HCT116 (cell line): Measurements from ENCODE around the gene TREM1. TPM values are rescaled to one million over a fixed set of nuclear protein-coding genes. Genes with fewer than 3 reads are reported as not detected.
"Not testable (repeated sequence)": the region's sequence is repeated elsewhere in the genome, so short reads cannot be mapped to it uniquely, and the experiment has no call there.

ENCODE experiments used
- ATAC-seq: fragments of 200-7000 bp; cut with Tn5 transposase; 2 replicates; pipeline ENCODE4 v1.9.1; 2020; ENCODE audit warnings: mild to moderate bottlenecking, moderate library complexity
- BruUV-seq: library from RNA; stranded (reverse); fragments of 400-500 nt; replicated peaks from 2 replicates; lab custom pipeline; 2021; lab: Mats Ljungman, UMichigan
- CTCF ChIA-PET: fragments of 300-600 bp; sonication (Branson Sonifier 250); formaldehyde crosslinking; loops from one replicate; lab custom pipeline; 2021; ENCODE audit warnings: antibody characterized with exemption; lab: Charles Lee
- POLR2A ChIA-PET: fragments of 300-600, 350-600 bp; sonication (Branson Sonifier 250); formaldehyde crosslinking; loops from one replicate; lab custom pipeline; 2021; ENCODE audit warnings: antibody characterized with exemption; lab: Charles Lee
- RAD21 ChIA-PET, 2 experiments: fragments of 300-600 bp; sonication (Branson Sonifier 250); formaldehyde crosslinking; loops; one replicate each; lab custom pipeline; 2023; ENCODE audit warnings: low total read pairs in 2 of 2; ENCODE audit not compliant: uncharacterized antibody in 2 of 2, unreplicated experiment in 2 of 2, low non-redundant PET in 1 of 2; lab: Charles Lee
- DNase-seq: peaks from one replicate; pipeline ENCODE4 v3.0.0-alpha.2; 2010; ENCODE audit warnings: low read depth, low spot score
- H2AFZ ChIP-seq: fragments of 200-600 bp; shearing (Covaris generic), sonication (generic); 2 replicates; pipeline ENCODE4 v1.6.1; 2017; ENCODE audit warnings: low read depth, mixed run types, mixed read lengths, antibody characterized with exemption, low read length; ENCODE audit not compliant: poor library complexity, severe bottlenecking
- H3K27ac ChIP-seq: 2 replicates; pipeline ENCODE4 v1.5.1; 2012; ENCODE audit warnings: low read depth, low read length
- H3K27me3 ChIP-seq: fragments of 200-600 bp; sonication (generic); 2 replicates; pipeline ENCODE4 v1.6.1; 2016; ENCODE audit warnings: mixed run types, low read length, mixed read lengths; ENCODE audit not compliant: insufficient read depth
- H3K36me3 ChIP-seq, 2 experiments: fragments of 200-500 bp in 1 of 2; fragments of 200-600 bp in 1 of 2; sonication (Bioruptor generic) in 1 of 2; sonication (generic) in 1 of 2; 2 replicates each; pipeline versions ENCODE4 v1.5.1 to v1.6.1; 2014 to 2016; ENCODE audit warnings: low read length in 2 of 2, inconsistent platforms in 1 of 2, mixed read lengths in 1 of 2, mixed run types in 1 of 2; ENCODE audit not compliant: insufficient read depth in 2 of 2, control insufficient read depth in 1 of 2
- H3K4me1 ChIP-seq, 2 experiments: fragments of 200-600 bp in 1 of 2; sonication (generic) in 1 of 2; 2 replicates each; pipeline versions ENCODE4 v1.5.1 to v1.6.1; 2012 to 2017; ENCODE audit warnings: low read length in 2 of 2, inconsistent platforms in 1 of 2, mild to moderate bottlenecking in 1 of 2, mixed read lengths in 1 of 2, mixed run types in 1 of 2, moderate library complexity in 1 of 2; ENCODE audit not compliant: insufficient read depth in 2 of 2, control insufficient read depth in 1 of 2
- H3K4me2 ChIP-seq: fragments of 200-600 bp; sonication (generic); 2 replicates; pipeline ENCODE4 v1.6.1; 2017; ENCODE audit warnings: mixed run types, low read length, mixed read lengths
- H3K4me3 ChIP-seq, 2 experiments: fragments of 200-600 bp in 1 of 2; sonication (generic) in 1 of 2; replicated peaks in 1 of 2; 2 replicates each; pipeline ENCODE4 v1.5.1; 2011 to 2016; ENCODE audit warnings: low read length in 2 of 2, control low read depth in 1 of 2, low read depth in 1 of 2, mild to moderate bottlenecking in 1 of 2, mixed read lengths in 1 of 2, mixed run types in 1 of 2
- H3K79me2 ChIP-seq: fragments of 200-600 bp; sonication (generic); 2 replicates; pipeline ENCODE4 v1.6.1; 2017; ENCODE audit warnings: mild to moderate bottlenecking, mixed run types, low read length, moderate library complexity, mixed read lengths; ENCODE audit not compliant: insufficient read depth
- H3K9ac ChIP-seq: fragments of 200-600 bp; sonication (generic); 2 replicates; pipeline ENCODE4 v1.6.1; 2016; ENCODE audit warnings: low read length, mixed read lengths
- H3K9me2 ChIP-seq: fragments of 200-600 bp; sonication (generic), shearing (Covaris generic); 2 replicates; pipeline ENCODE4 v1.6.1; 2017; ENCODE audit warnings: mixed run types, mild to moderate bottlenecking, moderate library complexity; ENCODE audit not compliant: insufficient read depth
- H3K9me3 ChIP-seq, 2 experiments: fragments of 200-500 bp in 1 of 2; fragments of 200-600 bp in 1 of 2; sonication (Bioruptor generic) in 1 of 2; sonication (generic) in 1 of 2; 2 replicates each; pipeline ENCODE4 v1.6.1; 2014 to 2017; ENCODE audit warnings: low read length in 2 of 2, mixed read lengths in 2 of 2, inconsistent platforms in 1 of 2, low read depth in 1 of 2, mild to moderate bottlenecking in 1 of 2, mixed run types in 1 of 2, moderate library complexity in 1 of 2; ENCODE audit not compliant: control insufficient read depth in 1 of 2, insufficient read depth in 1 of 2
- H4K20me1 ChIP-seq: fragments of 200-600 bp; sonication (generic), shearing (Covaris generic); 2 replicates; pipeline ENCODE4 v1.6.1; 2017; ENCODE audit warnings: mixed run types, mild to moderate bottlenecking, moderate library complexity; ENCODE audit not compliant: insufficient read depth
- CBX3 ChIP-seq: IDR thresholded peaks from 2 replicates; pipeline ENCODE4 v1.6.1; 2012; ENCODE audit warnings: low read depth
- ELF1 ChIP-seq: IDR thresholded peaks from 2 replicates; pipeline ENCODE4 v1.6.1; 2012; ENCODE audit warnings: low read depth, borderline replicate concordance
- EZH2 ChIP-seq: fragments of 200-600 bp; sonication (generic); IDR thresholded peaks from 2 replicates; pipeline ENCODE4 v1.6.1; 2017; ENCODE audit warnings: antibody characterized with exemption, mixed run types
- EZH2phosphoT487 ChIP-seq: fragments of 200-600 bp; IDR thresholded peaks from 2 replicates; pipeline ENCODE4 v1.6.1; 2018; ENCODE audit warnings: antibody characterized with exemption, borderline replicate concordance
- POLR2A ChIP-seq: IDR thresholded peaks from 2 replicates; pipeline ENCODE4 v1.7.0; 2011; ENCODE audit warnings: borderline replicate concordance; ENCODE audit not compliant: insufficient read depth, insufficient read length; ENCODE audit errors: extremely low read depth
- RAD21 ChIP-seq: IDR thresholded peaks from 2 replicates; pipeline ENCODE4 v1.6.1; 2012; ENCODE audit warnings: low read depth, mild to moderate bottlenecking
- SIN3A ChIP-seq: IDR thresholded peaks from 2 replicates; pipeline ENCODE4 v1.6.1; 2012; ENCODE audit warnings: low read depth
- YY1 ChIP-seq: IDR thresholded peaks from 2 replicates; pipeline ENCODE4 v1.6.1; 2011; ENCODE audit warnings: low read length, low read depth, moderate library complexity, mild to moderate bottlenecking; ENCODE audit not compliant: insufficient replicate concordance; ENCODE audit errors: extremely low read depth
- ZFX ChIP-seq: fragments of 450-650 bp; IDR thresholded peaks from 2 replicates; pipeline ENCODE4 v1.6.1; 2017
- ZNF274 ChIP-seq: fragments of 200-500 bp; sonication (Bioruptor generic); IDR thresholded peaks from 2 replicates; pipeline ENCODE4 v1.6.1; 2014; ENCODE audit warnings: mild to moderate bottlenecking, low read depth, low read length, inconsistent platforms
- intact Hi-C: fragments of 100-400 bp; cut with micrococcal nuclease; formaldehyde crosslinking; loops from 2 replicates; pipeline ENCODE4 v1.10.0; 2022
- total RNA-seq: library from RNA; stranded (reverse); gene quantifications from one replicate; pipeline ENCODE4 v1.2.1, GENCODE V29; 2021; ENCODE audit not compliant: unreplicated experiment
- TF ChIP-seq, protein P1 (sequence below): IDR thresholded peaks from 2 replicates; pipeline ENCODE4 v1.6.1; 2011; ENCODE audit warnings: mild to moderate bottlenecking, low read length, moderate library complexity; ENCODE audit not compliant: insufficient replicate concordance; ENCODE audit errors: extremely low read depth
- TF ChIP-seq, protein P2 (sequence below), 3 experiments: fragments of 200-600 bp in 1 of 3; sonication (generic) in 1 of 3; IDR thresholded peaks in 2 of 3; conservative IDR thresholded peaks in 1 of 3; 2 replicates each; pipeline ENCODE4 v1.5.1; 2012 to 2017; ENCODE audit warnings: low read depth in 2 of 3, low read length in 2 of 3, antibody characterized with exemption in 1 of 3, borderline replicate concordance in 1 of 3, control low read depth in 1 of 3, mild to moderate bottlenecking in 1 of 3, mixed read lengths in 1 of 3, mixed run types in 1 of 3, moderate library complexity in 1 of 3; ENCODE audit not compliant: insufficient read depth in 1 of 3
- TF ChIP-seq, protein P3 (sequence below): IDR thresholded peaks from 2 replicates; pipeline ENCODE4 v1.6.1; 2012; ENCODE audit warnings: low read depth

The TREM1 gene
- total RNA-seq, 1 experiment from 2014 or later = 0.22 TPM

DNA sequence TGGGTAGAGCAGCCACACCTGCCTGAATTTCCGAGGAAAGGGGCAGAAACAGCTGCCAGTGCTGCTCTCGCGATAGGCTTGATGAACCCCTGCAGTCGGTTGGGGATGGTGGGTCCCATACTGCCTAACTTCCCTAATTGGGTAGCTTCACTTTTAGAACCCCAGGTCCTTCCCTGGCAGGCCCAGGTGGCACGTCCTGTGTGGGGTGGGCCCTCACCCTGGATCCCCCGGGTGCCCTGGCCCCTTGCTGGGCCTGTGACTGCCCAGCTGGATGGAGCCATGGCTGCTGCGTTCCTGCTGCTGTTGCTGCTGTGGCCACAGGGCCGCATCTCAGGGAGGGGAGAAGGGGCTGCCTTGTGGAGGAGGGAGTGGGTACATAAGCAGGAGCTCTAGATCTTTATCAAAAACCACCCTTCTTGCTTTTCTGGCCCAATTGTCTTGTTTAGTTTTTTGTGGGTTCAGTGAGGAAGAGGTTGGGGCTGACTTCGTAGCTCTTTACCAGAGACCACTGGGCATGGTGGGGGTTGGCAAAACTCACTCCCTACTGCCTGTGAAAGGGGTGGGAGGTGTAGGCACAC, 39.1 kb downstream of the TREM1 start:
- BruUV-seq = no TSS peak
- ChIA-PET POLR2A (no interaction called here), CTCF (no interaction called here), RAD21 (no interaction called here)
- Histone ChIP-seq H3K36me3 (no peaks in the 10 kb centered on the region), H3K27me3 (peaks cover 16% of the 10 kb centered on the region; the same call in 1 of the 2 replicates), H4K20me1 (no peaks in the 10 kb centered on the region), H3K27ac (no peak overlapping the region), H3K79me2 (no peaks in the 10 kb centered on the region), H3K9me2 (no peaks in the 10 kb centered on the region), H3K4me1 (no peaks in the 10 kb centered on the region), H3K9ac (no peak overlapping the region), H3K9me3 (no peaks in the 10 kb centered on the region), H2AFZ (no peak overlapping the region), H3K4me3 (no peak overlapping the region), H3K4me2 (no peak overlapping the region)
- TF ChIP-seq ZFX = no peak
- TF ChIP-seq ZNF274 = no peak
- TF ChIP-seq, protein P1, sequence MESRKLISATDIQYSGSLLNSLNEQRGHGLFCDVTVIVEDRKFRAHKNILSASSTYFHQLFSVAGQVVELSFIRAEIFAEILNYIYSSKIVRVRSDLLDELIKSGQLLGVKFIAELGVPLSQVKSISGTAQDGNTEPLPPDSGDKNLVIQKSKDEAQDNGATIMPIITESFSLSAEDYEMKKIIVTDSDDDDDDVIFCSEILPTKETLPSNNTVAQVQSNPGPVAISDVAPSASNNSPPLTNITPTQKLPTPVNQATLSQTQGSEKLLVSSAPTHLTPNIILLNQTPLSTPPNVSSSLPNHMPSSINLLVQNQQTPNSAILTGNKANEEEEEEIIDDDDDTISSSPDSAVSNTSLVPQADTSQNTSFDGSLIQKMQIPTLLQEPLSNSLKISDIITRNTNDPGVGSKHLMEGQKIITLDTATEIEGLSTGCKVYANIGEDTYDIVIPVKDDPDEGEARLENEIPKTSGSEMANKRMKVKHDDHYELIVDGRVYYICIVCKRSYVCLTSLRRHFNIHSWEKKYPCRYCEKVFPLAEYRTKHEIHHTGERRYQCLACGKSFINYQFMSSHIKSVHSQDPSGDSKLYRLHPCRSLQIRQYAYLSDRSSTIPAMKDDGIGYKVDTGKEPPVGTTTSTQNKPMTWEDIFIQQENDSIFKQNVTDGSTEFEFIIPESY = no peak
- no peak for TF ChIP-seq YY1
- TF ChIP-seq, protein P2, sequence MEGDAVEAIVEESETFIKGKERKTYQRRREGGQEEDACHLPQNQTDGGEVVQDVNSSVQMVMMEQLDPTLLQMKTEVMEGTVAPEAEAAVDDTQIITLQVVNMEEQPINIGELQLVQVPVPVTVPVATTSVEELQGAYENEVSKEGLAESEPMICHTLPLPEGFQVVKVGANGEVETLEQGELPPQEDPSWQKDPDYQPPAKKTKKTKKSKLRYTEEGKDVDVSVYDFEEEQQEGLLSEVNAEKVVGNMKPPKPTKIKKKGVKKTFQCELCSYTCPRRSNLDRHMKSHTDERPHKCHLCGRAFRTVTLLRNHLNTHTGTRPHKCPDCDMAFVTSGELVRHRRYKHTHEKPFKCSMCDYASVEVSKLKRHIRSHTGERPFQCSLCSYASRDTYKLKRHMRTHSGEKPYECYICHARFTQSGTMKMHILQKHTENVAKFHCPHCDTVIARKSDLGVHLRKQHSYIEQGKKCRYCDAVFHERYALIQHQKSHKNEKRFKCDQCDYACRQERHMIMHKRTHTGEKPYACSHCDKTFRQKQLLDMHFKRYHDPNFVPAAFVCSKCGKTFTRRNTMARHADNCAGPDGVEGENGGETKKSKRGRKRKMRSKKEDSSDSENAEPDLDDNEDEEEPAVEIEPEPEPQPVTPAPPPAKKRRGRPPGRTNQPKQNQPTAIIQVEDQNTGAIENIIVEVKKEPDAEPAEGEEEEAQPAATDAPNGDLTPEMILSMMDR (IDR thresholded peaks at IDR 0.05 in 2 of 3, conservative IDR thresholded peaks at IDR 0.05 in 1 of 3; ENCODE audit: borderline replicate concordance in 1 of 3, insufficient read depth in 1 of 3, low read depth in 2 of 3, low read length in 2 of 3) = no peak
- TF ChIP-seq RAD21 = no peak
- TF ChIP-seq, protein P3, sequence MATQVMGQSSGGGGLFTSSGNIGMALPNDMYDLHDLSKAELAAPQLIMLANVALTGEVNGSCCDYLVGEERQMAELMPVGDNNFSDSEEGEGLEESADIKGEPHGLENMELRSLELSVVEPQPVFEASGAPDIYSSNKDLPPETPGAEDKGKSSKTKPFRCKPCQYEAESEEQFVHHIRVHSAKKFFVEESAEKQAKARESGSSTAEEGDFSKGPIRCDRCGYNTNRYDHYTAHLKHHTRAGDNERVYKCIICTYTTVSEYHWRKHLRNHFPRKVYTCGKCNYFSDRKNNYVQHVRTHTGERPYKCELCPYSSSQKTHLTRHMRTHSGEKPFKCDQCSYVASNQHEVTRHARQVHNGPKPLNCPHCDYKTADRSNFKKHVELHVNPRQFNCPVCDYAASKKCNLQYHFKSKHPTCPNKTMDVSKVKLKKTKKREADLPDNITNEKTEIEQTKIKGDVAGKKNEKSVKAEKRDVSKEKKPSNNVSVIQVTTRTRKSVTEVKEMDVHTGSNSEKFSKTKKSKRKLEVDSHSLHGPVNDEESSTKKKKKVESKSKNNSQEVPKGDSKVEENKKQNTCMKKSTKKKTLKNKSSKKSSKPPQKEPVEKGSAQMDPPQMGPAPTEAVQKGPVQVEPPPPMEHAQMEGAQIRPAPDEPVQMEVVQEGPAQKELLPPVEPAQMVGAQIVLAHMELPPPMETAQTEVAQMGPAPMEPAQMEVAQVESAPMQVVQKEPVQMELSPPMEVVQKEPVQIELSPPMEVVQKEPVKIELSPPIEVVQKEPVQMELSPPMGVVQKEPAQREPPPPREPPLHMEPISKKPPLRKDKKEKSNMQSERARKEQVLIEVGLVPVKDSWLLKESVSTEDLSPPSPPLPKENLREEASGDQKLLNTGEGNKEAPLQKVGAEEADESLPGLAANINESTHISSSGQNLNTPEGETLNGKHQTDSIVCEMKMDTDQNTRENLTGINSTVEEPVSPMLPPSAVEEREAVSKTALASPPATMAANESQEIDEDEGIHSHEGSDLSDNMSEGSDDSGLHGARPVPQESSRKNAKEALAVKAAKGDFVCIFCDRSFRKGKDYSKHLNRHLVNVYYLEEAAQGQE = no peak
- no peak for TF ChIP-seq ELF1
- TF ChIP-seq POLR2A = no peak
- TF ChIP-seq CBX3 = no peak
- TF ChIP-seq EZH2phosphoT487 = no peak
- no peak for TF ChIP-seq SIN3A
- TF ChIP-seq EZH2 = no peak
- ATAC-seq = no peak
- intact Hi-C loops = no loop called here
- no peak for DNase-seq

DNA sequence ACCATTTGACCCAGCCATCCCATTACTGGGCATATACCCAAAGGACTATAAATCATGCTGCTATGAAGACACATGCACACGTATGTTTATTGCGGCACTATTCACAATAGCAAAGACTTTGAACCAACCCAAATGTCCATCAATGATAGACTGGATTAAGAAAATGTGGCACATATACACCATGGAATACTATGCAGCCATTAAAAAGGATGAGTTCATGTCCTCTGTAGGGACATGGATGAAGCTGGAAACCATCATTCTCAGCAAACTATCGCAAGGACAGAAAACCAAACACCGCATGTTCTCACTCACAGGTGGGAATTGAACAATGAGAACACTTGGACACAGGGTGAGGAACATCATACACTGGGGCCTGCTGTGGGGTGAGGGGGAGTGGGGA, 40.0 kb downstream of the TREM1 start:
- ATAC-seq, intact Hi-C loops, DNase-seq, RAD21 ChIA-PET, BruUV-seq, H3K36me3 ChIP-seq, H4K20me1 ChIP-seq, H3K4me2 ChIP-seq, H3K9me2 ChIP-seq, H3K4me1 ChIP-seq, H3K9me3 ChIP-seq, H3K79me2 ChIP-seq, H2AFZ ChIP-seq, H3K4me3 ChIP-seq, H3K9ac ChIP-seq, CTCF ChIA-PET, H3K27ac ChIP-seq, POLR2A ChIA-PET: not testable (repeated sequence)
- H3K27me3 ChIP-seq = peaks cover 24% of the 10 kb centered on the region; the same call in 1 of the 2 replicates
